Glomerular endothelial cell (primary cell): ENCODE results near the gene MRPL23. TPM values are rescaled to one million over a fixed set of nuclear protein-coding genes. Genes with fewer than 3 reads are reported as not detected.

ENCODE experiments used
- DNase-seq: peaks from one replicate; pipeline ENCODE4 v3.0.0-alpha.2; 2011; ENCODE audit warnings: low read depth, low spot score; ENCODE audit errors: extremely low read depth
- total RNA-seq: library from RNA; depleted of rRNA; stranded (reverse); fragments of >200 nt; gene quantifications from 2 replicates; pipeline ENCODE4 v1.2.3, GENCODE V29; 2015

MRPL23 gene
- total RNA-seq, 1 donor from 2014 or later: 105 TPM

- no peak for DNase-seq
These were observed 5.8 kb downstream of the MRPL23 start for GRCh38 chr11:1952806-1953482.

- no peak for DNase-seq
These were observed 6.5 kb downstream of the MRPL23 start for GRCh38 chr11:1953489-1954266.

- no peak for DNase-seq
These were observed 11.2 kb downstream of the MRPL23 start for GRCh38 chr11:1958367-1958766.

- no peak for DNase-seq
These were observed 12.7 kb downstream of the MRPL23 start for GRCh38 chr11:1959786-1960185.

GRCh38 chr11:1963864-1964263 lies 16.7 kb downstream of the MRPL23 start:
- no peak for DNase-seq

- DNase-seq: no peak
These were observed 17.2 kb downstream of the MRPL23 start for GRCh38 chr11:1964348-1964747.

GRCh38 chr11:1964955-1965354 lies 17.8 kb downstream of the MRPL23 start:
- no peak for DNase-seq

GRCh38 chr11:1966531-1966930 lies 19.4 kb downstream of the MRPL23 start:
- DNase-seq: no peak

- no peak for DNase-seq
These were observed 20.6 kb downstream of the MRPL23 start for GRCh38 chr11:1967641-1968225.

GRCh38 chr11:1968454-1969002 lies 21.4 kb downstream of the MRPL23 start:
- no peak for DNase-seq

- DNase-seq: no peak
These were observed 21.9 kb downstream of the MRPL23 start for GRCh38 chr11:1969035-1969434.

- no peak for DNase-seq
These were observed 22.6 kb downstream of the MRPL23 start for GRCh38 chr11:1969776-1970175.

- DNase-seq: no peak
These were observed 23.8 kb downstream of the MRPL23 start for GRCh38 chr11:1970956-1971355.

GRCh38 chr11:1975185-1975584 lies 28.1 kb downstream of the MRPL23 start:
- DNase-seq: no peak

GRCh38 chr11:1978720-1979473 lies 31.8 kb downstream of the MRPL23 start:
- DNase-seq: no peak

- DNase-seq: no peak
These were observed 32.5 kb downstream of the MRPL23 start for GRCh38 chr11:1979607-1980006.

GRCh38 chr11:1982873-1983600 lies 35.9 kb downstream of the MRPL23 start:
- DNase-seq: no peak

- no peak for DNase-seq
These were observed 36.4 kb downstream of the MRPL23 start for GRCh38 chr11:1983601-1983961.

GRCh38 chr11:1987024-1987423 lies 39.9 kb downstream of the MRPL23 start:
- DNase-seq: no peak

GRCh38 chr11:1988174-1988573 lies 41.0 kb downstream of the MRPL23 start:
- DNase-seq: no peak
